Measurements from ENCODE around the gene PRKAG2.

GRCh38 chr7:151736403-151736909 lies 140.5 kb downstream of the PRKAG2 start:
- TF ChIP-seq SPI1 (IDR thresholded peaks at IDR 0.05; ENCODE audit: low read depth, low read length) (no peak), POLR2A (IDR thresholded peaks at IDR 0.05; ENCODE audit: low read depth, low read length) (no peak)

Measured in GM12891 (cell line).